Fibroblast of gingiva (primary cell): ENCODE results near the gene CIAO2A.
"Not testable (repeated sequence)": the region's sequence is repeated elsewhere in the genome, so short reads cannot be mapped to it uniquely, and the experiment has no call there.

ENCODE experiments used
- DNase-seq: peaks from one replicate; pipeline ENCODE4 v3.0.0-alpha.2; 2011; ENCODE audit warnings: low read depth

The CIAO2A gene

GRCh38 chr15:64111679-64112050 lies 18.0 kb upstream of the CIAO2A start:
- DNase-seq = no peak

DNA sequence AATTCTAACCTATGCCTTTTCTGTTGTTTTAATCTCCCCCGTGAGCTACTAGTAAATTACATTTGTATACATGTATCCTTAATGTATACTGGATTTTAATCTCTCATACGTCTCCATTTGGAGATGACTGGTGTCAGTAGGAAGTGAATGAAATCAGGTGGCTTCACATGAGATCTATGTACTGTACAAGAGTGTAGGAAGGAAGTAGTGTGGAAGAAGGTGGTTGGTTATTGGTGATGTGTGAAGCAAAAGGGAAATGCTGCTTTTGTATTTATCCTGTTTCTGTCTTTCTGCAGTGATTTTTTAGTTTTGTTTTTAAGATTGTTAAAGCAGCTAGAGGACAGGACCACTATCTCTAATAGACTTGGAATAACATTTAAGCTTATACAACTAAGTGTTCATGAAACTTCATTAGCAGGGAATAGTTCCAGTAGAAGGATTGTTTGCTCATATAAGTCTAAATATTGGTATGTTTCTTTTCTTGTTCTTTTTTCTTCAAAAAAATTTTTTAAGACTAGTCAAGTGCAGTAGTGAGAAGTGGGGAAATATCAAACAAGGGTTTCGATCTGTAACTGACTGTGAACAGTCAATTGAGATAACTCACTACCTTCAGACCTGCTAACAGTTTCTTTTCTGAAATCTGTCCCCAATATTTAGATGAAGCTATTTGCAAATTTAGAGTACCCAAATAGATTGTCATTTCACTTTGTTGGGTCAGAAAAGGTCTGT lies 17.5 kb upstream of the CIAO2A start:
- DNase-seq = no peak

DNA sequence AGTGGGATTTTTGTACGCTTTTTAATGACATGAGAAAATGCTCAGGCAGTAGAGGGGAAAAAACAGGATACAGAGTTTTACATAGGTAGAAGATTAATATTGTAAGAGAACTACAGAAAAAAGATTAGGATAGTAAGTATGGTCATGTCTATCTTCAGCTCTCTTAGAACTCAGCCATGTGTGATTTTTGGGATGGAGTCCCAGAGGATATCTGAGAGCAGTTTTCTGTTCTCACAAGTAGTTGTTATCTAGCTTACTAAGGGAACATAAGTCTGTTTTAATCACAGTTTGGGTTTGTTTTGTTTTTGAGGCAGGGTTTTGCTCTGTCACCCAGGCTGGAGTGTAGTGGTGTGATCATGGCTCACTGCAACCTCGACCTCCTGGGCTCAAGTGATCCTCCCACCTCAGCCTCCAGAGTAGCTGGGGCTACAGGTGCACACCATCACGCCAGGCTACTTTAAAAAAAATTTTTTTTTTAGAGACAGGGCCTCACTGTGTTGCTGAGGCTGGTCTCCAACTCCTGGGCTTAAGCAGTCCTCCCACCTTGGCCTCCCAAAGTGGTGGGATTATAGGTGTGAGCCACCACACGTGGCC lies 16.6 kb upstream of the CIAO2A start:
- not testable (repeated sequence) for DNase-seq

DNA sequence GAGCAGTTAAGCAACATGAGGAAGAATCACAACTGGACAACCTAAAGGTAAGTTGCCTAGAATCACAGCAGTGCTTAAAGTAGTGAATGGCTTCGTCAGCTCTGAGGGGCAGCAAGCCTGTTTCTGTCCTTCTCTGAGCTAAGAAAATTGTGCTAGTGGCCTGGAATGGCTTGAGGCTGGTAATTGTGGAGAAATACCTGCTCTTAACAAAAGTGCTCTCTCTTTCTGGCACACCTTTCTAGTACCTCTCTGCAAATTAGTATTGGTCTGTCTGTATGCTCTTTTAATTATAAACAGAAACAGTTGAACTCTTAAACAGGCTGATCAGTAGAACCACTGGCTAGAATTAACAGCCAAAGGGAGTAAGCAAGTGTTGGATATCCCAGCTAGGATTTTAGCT lies 13.7 kb upstream of the CIAO2A start:
- DNase-seq = no peak

DNA sequence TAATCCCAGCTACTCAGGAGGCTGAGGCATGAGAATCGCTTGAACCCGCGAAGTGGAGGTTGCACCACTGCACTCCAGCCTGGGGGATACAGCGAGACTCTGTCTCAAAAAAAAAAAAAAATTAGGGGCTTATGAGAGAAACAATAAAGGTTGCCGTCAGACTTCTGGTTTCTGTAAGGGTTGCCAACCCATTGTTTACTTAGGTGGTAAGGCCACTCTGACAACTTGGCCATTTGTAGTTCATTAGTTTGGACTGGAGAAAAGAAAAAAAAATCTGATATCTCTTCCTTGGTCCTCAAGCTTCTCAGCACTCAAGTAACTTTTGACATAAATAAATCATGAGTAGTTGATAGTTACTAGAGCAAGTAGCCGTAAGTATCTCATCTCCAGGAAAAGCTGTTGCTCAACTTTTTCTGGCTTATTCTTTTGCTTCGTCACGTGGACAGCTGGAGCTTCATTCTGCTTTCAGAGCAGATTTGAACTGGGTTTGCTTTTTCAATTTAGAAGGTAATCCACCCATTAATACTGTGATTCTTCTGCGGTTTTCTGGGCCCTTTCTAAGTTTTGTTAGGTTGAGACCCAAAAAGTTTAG lies 11.6 kb upstream of the CIAO2A start:
- DNase-seq = peak; percentile 85

DNA sequence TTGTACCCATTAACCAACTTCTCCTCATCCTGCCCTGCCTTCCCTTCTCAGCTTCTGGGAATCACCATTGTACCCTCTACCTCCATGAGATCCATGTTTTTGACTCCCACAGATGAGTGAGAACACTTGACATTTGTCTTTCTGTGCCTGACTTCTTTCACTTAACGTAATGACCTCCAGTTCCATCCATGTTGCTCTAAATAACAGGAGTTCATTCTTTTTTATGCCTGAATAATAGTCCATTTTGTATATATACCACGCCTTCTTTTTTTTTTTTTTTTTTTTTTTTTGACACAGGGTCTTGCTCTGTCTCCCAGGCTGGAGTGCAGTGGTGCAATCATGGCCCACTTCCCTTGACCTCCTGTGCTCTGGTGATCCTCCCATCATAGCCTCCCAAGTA lies 8.9 kb upstream of the CIAO2A start:
- no peak for DNase-seq

GRCh38 chr15:64100958-64101357 lies 7.3 kb upstream of the CIAO2A start:
- DNase-seq = no peak

DNA sequence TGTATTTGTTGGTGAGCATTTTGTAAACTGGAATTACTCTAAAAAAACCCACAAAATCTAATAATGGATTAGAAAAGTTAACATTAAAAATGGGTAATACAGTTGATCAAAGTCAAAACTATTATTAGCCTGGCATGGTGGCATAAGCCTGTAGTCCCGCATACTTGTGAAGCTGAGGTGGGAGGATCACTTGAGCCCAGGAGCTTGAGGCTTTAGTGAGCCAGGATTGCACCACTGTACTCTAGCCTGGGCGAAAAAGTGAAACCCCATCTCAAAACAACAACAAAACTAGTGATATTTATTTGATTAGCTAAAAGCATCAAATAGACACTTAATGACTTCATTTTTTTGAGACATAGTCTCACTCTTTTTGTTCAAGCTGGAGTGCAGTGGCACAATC lies 5.7 kb upstream of the CIAO2A start:
- peak; percentile 5 for DNase-seq

GRCh38 chr15:64096668-64097384 lies 3.2 kb upstream of the CIAO2A start:
- no peak for DNase-seq

DNA sequence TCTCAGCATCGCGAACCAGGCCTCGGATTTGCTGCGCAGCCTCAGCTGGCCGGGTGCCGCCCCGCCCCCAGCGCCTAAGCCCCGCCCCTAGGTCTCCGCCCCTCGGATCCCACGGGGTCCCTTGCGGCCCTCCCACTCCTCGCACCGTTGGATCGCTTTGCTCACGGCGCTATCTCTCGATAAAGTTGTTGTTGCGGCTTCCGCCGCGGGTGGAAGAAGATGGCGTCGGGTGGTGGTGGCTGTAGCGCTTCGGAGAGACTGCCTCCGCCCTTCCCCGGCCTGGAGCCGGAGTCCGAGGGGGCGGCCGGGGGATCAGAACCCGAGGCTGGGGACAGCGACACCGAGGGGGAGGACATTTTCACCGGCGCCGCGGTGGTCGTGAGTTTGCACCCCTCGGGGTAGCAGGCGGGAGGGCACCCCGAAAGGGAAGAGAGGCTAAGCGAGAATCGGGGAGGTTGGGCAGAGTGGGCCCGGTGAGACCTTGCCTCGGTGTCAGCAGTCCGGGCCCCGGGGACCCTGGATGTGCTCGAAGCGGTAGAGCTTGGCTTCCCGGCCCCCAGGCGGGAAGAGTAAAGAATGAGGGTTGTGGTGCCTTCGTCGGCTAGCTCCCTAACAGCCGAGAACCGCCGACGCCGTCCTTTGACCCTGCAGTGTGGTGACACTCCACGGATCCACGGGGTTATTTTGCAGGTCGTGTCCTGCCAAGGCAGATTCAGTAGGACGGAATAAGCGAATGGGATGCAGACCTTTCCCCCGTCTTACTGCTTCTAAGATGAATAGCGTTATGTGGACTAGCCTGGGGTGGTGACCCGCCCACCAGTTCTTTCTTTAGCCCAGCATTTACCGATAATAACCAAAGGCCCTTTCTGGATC lies 2.4 kb upstream of the CIAO2A start, which contains the start of gene SNX1:
TSS of gene SNX1 (plus strand) at position 188 of the 873 bp plus-strand sequence. CDS start at position 220, 32 bp downstream.
- DNase-seq = peak; percentile 94

GRCh38 chr15:64095431-64095794 lies 1.8 kb upstream of the CIAO2A start:
- DNase-seq = no peak

- DNase-seq = peak; percentile 41
These were observed 593 bp downstream of the CIAO2A start for GRCh38 chr15:64092864-64093626.

GRCh38 chr15:64092075-64092820 lies 1.4 kb downstream of the CIAO2A start:
- DNase-seq = peak; percentile 64

- no peak for DNase-seq
These were observed 3.1 kb downstream of the CIAO2A start for GRCh38 chr15:64090527-64090926.

DNA sequence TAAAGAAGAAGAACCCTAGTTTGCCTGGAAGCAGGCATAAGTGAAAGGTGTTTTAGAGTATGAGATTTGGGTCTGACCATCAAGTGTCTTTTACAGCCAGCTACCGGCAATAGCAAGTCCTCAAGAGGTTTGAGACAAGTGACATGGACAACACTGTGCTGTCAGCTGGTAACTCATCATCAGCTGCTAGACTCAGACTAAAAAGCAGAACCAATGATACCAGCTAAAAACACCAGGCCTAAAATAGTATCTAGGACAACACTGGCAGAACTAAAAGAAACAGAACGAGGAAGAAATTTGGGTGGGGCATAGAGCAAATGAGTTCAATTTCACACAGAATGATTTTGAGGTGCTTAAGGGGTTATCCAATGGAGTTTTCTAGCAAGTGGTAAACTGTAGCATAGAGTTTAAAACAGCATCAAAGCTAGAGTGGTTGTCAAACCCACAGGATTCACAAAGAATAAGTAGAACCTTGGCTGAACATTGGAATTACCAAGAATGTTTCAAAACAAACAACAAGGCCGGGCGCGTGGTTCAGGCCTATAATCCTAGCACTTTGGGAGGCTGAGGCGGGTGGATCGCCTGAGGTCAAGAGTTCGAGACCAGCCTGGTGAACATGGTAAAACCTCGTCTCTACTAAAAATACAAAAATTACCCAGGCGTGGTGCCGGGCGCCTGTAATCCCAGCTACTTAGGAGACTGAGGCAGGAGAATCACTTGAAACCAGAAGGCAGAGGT lies 3.9 kb downstream of the CIAO2A start:
- DNase-seq = no peak

GRCh38 chr15:64082757-64083156 lies 10.9 kb downstream of the CIAO2A start:
- DNase-seq = no peak

- not testable (repeated sequence) for DNase-seq
These were observed 20.1 kb downstream of the CIAO2A start for GRCh38 chr15:64073496-64073895.

DNA sequence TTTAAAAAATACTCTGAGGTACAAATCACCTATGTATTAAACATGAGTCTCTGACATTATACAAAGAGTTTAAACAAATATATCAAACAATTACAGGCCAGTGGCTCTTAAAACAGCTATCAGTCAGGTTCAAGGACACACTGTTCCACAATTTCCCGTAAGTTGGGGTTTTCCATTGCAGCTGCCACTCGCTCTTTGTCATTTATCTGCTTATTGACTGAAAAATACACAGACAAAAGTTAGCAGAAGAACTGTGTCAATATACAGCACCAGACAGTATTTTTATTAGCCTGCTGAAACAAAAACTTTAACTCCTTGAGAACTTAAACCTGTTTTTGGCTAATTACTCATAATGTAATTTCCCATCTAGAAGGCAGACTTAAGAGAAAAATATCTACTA lies 20.8 kb downstream of the CIAO2A start:
- no peak for DNase-seq

- DNase-seq = no peak
These were observed 21.5 kb downstream of the CIAO2A start for GRCh38 chr15:64071931-64072765.
